ENCODE data around the gene ROBO4. TPM values are rescaled to one million over a fixed set of nuclear protein-coding genes. Genes with fewer than 3 reads are reported as not detected.

ROBO4 gene
- total RNA-seq, 1 donor from 2014 or later: 186 TPM

DNA sequence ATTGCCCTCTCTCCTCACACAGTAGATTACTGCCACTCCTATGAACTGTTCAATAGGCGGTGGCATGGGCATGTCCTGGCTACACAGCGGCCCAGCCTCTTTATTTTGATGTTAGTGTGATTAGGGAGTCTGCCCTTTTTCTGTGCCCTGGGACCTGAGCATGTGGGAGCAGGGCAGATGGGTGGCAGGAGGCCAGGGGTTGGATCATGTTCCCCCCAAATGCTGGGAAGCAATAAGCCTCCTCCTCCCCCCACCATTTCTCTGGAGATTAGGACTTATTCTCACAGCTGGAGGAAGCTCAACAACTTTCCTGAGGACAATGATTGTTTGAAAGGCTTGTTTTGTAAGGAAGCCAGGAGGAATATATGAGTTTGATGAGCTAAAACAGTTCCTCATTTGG lies 22.2 kb upstream of the ROBO4 start:
- DNase-seq (ENCODE audit: low read depth, low spot score): no peak

DNA sequence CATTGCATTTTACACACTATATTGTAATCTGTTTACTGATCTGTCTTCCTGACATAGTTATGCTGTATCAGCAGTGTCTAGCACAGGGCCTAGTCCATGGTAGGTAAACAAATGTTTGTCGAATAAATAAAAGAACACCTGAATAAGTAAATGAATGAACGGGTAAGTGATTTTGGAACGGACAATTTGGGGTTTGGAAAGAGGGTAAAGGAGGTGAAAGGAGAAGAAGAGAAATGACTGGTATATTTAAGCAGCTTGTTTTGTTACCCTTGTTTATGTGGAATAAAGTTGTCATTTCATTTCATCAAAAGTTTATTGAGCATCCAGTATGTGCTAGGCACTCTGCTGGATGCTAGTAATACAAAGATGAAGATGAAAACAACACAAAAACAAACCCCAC lies 21.3 kb upstream of the ROBO4 start, which contains the start of gene HEPN1:
TSS of gene HEPN1 (plus strand) at position 301 of the 400 bp plus-strand sequence.
- DNase-seq (ENCODE audit: low read depth, low spot score): no peak

DNA sequence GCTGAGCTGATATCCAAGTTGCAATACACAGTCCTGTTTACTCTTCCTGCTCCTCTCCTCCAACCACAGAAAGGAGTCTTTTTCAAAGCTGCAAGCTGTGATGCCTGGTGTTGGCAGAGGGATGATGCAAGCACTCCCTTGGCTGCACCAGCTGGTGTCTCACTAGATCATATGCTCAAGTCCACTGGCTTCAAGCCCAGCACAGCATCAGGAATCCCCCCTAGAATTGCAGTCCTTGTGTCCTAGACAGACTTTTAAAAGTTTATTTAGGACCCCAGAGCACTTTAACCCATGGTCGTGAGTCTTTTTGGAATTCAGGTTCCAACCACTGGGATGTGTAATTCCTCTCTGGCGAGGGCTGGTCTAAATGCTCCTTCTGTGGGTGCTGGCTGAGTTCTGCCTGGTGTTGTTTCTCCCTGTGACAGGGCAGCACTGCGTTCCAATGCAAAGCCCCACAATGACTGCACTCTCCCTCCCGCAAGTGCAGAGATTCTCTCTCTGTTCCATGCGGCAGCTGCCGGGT lies 19.5 kb upstream of the ROBO4 start:
- DNase-seq (ENCODE audit: low read depth, low spot score): no peak

DNA sequence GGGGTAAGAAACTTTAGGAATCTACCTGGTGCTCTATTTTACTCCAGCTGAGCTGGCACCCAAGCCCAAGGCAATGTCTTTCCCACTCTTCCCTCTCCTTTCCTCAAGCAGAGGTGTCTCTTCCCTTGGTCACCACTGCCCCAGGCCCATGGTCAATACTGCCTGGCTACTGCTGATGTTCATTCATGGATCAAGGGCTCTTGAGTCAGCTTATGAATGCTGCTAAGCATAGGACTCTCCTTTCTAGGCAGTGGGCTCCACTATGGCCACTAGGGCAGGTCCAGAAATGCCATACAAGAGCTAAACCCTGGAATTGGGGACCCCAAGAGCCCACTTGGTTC lies 18.7 kb upstream of the ROBO4 start:
- DNase-seq (ENCODE audit: low read depth, low spot score): no peak

DNA sequence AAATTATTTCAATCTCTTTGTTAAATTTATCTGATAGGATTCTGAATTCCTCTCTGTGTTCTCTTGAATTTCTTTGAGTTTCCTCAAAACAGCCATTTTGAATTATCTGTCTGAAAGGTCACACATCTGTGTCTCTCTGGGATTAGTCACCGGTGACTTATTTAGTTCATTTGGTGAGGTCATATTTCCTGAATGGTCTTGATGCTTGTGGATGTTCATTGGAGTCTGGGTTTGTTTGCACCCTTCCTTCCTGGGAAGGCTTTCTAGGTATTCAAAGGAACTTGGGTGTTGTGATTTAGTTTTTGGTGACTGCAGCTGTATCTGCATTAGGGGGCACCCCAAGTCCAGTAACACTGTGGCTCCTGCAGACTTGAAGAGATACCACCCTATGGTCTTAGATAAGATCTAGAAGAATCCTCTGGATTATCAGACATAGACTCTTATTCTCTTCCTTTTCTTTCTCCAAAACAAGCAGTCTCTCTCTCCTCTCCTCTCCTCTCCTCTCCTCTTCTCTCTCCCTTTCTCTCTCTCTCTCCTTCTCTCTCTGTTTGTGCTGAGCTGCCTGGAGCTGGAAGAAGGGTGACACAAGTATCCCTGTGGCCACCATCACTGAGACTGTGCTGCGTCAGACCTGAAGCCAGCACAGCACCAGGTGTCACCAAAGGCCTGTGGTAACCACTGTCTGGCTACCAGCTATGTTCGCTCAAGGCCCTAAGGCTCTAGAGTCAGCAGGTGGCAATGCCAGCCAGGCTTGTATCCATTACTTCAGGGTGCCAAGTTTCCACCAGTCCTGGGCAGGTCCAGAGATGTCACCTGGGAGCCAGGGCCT lies 18.1 kb upstream of the ROBO4 start:
- no peak for DNase-seq (ENCODE audit: low read depth, low spot score)

DNA sequence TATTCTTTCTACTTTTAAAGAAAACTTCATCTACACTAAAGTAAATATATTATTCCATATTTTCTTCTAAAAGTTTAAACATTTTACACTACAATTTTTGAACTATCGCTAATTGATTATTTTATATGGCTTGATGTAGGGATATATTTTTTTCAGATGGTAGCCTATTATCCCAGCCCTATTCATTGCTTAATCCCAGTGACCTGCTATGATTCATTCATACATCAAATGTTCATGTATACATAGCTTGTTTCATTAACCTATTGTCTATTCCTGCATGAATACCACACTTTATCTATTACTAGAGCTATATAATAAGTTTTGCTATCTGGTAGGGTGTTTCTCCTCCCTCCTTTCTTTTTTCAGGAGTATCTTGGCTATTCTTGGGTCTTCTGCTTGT lies 5.0 kb upstream of the ROBO4 start:
- DNase-seq (ENCODE audit: low read depth, low spot score): no peak

DNA sequence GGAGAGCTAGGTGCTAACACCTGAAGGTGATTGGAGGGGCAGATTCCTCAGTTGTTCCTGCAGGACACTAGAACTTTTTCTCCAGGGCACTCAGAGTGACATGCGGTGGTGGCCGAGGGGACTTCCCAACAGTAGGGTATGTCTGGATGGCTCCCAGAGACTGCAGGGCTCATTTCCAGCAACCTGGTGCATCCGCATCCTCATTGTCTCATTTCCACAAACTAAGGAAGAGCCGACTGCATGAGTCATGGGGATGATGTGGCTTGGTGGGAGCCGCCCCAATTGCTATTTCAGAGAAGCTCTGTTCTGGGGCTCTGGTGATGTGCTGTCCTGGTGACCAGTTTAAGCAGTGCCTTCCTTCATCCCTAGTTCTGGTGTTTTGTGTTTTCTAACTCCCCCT lies 2.8 kb upstream of the ROBO4 start:
- no peak for DNase-seq (ENCODE audit: low read depth, low spot score)

DNA sequence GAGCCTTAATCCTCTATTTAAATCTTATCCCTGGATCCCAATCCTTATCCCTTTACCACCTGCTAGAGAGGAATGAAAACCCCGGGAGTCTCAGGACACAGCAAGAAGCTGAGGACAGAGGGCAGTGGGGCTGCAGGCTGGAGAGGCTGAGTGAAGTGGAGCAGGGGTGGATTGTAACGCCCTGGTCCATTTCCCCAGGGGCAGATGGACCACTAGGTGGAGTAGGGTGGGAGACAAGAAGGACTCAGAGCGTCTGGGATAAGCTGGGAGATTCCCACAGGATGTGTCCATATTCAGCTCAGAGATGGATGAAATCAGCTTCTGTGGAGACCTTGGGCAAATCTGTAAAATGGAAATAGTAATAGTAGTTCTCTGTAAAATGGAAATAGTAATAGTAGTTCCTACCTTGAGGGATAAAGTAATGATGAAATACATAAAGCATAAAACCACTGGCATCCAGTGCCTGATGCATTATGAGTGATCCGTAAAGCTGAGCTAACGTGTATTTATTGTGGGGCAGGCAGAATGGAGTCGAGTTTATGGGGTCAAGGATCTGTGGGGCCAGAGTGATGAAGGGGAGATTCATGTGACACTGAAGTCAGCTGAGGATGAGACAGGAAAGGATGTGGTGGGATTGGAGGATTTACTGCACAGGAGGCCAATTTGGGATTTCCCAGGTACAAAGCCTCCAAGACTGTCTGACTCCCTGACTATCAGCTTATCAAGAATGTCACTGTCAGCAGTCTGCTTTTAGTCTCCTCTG lies 1.9 kb upstream of the ROBO4 start:
- DNase-seq (ENCODE audit: low read depth, low spot score): no peak

DNA sequence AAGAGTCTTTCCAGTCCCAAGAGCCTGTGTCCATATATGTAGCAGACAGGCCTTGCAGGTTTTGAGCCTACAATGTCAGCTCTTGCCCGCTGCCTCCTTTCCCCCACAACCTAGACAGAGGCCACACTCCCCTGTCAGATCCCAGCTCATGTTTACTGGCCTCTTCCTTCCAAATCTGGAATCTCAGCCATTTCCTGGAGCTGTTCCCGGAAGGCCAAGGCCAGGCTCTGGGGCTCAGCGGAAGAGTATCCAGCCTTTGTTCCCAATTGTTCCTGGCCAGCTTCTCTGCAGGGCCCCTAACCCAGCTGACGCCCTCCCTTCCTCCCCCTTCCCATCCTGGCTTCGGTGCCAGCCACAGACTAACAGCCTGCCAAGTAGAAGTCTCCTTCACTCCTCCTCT lies 1.0 kb upstream of the ROBO4 start:
- DNase-seq (ENCODE audit: low read depth, low spot score): peak; percentile 92

DNA sequence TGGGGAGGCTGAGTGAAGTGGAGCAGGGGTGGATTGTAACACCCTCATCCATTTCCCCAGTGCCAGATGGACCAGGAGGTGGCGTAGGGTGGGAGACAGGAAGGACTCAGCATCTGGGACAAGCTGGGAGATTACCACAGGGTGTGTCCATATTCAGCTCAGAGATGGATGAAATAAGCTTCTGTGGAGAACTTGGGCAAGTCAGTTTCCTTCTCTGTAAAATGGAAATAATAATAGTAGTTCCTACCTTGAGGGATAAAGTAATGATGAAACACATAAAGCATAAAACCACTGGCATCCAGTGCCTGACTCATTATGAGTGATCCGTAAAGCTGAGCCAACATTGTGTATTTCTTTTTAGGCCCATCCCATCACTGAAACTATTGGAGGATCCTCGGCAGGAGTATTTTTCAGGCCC lies 607 bp upstream of the ROBO4 start:
- no peak for DNase-seq (ENCODE audit: low read depth, low spot score)

DNA sequence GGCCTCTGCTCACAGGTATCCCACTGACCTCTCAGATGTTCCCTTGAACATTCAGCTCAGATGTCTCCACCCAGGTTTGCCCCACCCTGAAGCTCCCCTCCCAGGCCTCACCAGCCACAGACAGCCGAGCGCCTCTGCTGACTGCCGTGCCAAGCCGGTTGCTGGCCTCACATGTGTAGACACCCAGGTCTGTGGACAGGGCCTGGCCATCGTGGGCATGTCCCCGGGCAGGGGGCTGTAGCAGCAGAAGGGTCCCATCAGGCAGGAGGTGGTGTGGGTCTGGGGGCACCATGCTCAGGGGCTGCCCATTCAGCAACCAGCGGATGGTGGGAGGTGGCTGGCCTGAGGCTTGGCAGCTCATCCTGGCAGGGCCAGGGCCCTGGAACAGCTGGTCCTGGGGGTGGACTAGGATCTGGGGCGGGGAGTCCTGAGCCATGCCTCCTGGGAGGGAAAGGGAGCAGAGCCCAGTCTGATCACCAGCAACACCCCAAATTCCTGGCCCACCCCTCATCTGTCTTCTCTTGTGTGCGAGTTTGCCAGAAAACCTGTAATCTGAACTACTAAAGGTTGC lies 759 bp downstream of the ROBO4 start:
- DNase-seq (ENCODE audit: low read depth, low spot score): no peak

DNA sequence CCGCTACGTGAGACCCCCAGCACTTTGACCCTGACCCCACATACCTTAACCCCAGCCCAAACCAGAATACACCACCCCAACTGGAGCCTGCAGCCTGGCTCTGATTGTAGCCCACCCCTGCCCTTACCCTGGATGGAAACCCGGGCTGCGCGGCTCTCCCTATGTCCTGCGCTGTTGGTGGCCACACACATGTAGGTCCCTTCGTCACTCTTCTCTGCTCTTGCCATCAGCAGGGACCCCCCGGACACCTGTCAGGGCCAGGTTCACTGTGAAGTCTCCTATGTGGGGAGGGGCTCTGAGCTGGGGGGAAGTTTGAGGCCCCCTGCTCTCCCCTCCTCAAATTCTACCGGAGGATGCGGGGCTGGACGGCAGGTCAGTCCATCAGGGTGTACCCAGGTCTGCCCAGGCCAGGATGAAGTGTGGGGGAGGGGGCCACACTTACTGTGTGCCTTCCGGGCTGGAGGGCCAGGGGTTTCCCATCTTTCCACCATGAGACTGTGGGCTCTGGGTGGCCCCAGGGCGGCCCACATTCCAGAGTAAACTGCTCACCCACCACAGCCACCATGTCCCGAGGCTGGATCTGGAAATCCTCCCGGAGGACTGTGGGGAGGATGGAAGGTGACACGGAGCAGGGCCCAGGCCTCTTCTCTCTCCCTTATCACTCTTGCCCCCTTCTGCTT lies 1.5 kb downstream of the ROBO4 start:
- DNase-seq (ENCODE audit: low read depth, low spot score): no peak

DNA sequence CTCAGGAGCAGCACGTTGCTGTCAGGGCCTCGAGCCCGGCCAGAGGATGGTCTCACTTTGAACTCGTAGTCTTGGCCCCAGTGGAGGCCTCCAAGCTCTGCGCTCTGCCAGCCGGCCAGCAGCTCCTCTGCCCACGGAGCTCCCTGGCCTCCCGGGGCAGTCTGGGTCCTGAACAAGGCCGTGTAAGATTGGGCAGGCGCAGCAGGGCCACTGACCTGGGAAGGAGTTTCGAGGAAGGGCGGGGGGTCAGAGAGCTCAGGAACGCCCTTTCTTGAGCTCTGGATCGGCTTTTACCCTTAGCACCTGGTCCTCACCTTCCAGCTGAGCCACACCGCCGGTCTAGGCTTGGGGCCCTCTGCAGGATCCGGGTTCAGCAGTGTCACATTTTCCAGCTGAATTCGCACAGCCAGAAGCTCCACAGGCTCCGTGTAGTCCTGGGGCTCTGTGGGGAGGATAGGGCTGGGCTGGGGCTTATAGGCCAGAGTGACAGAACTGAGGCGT lies 2.1 kb downstream of the ROBO4 start:
- DNase-seq (ENCODE audit: low read depth, low spot score): no peak

DNA sequence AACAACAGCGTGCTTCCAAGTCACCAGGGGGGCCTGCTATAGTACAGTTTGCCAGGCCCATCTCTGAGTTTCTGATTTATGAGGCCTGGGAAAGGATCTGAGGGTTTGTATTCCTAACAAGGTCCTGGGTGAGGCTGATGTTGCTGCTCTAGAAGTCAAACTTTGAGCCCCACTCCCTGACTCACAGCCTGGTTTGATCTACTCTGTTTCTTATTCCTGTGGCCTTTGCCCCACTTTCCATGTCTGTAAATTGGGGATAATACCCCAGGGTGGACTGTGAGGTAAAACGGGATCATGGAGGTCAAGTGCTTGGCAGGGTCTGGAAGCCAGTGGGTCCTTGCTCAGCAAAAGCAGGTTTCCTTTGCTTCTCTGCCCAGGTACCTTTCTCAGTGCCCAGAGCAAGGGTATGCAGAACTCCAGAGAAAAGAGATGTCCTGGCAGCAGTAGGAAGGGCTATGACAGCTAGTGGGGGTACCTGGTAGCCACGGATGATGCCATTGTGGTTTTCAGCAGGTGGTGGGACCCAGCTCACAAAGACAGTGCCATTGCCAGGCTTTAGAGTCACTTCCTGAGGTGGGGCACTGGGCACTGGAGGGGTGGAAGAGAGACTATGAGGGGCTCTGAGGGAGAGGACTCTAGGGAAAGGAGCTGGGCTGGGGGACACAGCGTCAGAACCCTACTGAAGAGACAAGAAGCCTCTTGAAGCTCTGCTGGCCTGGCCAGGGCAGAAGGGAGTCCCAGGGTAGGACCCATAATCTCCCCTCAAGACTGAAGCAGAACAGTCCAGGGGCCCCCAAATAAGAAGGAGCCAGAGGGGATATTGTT lies 2.8 kb downstream of the ROBO4 start:
- no peak for DNase-seq (ENCODE audit: low read depth, low spot score)

DNA sequence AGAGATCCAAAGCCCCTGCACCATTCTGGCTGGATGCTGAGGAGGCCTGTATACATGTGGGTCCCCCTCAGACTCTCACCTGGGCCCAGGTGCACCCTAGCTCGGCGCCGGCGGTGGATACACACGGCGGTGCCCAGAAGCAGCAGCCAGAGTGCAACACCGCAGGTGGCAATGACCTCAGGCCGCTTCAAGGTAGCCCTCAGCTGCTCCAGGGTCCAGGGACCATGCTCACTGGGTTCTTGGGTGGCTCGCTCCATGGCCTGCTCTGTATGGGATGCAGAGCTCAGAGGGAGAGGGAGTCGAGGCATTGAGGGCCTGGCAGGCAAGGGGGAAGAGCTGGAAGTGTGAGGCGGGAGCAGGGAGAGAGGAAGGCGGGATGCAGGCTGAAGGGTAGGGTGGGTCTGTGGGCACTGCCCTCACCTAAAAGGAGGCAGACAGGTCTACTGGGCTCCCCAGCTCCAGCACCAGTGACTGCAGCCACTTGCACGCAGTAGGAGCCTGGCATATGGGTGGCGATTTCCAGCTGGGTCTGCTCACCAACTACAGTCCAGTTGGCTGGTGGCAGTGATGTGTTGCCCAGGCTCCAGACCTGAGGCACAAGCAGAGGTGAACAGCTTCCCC lies 3.8 kb downstream of the ROBO4 start:
- no peak for DNase-seq (ENCODE audit: low read depth, low spot score)

DNA sequence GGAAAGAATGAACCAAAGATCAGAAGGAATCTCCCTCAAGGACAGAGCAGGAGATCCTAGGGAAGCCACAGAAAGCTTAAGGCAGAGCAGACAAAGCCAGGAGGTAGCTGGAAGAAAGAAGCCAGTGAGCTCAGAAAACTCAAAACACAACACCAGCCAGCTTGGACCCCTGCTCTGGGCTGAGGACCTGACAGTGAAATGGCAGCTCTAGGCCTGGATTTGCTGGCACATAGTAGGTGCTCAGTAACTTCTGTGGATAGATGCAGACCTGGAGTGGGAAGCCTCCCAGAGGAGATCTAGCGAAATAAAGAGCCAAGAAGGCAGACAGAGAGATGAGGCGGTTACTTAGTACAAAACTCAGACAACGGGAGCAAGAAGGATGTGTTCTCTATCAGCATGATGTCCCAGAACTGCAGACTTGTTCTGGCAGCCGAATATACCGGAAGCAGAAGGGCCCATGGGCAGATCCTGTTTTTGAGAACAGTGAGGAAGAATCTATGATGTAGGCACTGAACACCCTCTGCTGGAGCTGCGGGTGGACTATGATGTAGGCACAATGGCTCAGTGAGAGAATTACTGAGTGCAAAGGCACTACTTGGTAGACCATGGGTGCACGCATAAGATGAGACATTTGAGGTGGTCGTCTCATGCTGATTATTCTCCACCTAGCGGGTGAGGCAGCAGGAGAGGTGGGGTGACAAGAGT lies 4.8 kb downstream of the ROBO4 start:
- DNase-seq (ENCODE audit: low read depth, low spot score): no peak

DNA sequence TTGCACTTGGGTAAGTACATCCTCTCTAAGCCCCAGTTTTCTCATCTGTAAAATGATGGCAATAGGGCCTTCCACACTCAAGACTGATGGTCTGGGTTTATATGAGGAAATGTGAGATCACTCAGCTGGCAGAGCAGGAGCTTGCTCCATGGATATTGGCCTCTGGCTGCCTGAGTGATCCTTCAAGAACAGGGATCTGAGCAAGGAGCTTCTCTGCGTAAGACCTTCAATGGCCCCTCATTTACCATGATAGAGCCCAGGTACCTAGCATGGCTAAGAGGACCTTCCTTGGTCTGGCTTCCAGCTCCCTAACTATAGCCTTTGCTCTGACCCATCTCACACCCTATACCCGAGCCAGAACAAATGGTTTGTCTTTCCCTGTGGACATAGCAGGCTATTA lies 5.5 kb downstream of the ROBO4 start:
- DNase-seq (ENCODE audit: low read depth, low spot score): no peak

DNA sequence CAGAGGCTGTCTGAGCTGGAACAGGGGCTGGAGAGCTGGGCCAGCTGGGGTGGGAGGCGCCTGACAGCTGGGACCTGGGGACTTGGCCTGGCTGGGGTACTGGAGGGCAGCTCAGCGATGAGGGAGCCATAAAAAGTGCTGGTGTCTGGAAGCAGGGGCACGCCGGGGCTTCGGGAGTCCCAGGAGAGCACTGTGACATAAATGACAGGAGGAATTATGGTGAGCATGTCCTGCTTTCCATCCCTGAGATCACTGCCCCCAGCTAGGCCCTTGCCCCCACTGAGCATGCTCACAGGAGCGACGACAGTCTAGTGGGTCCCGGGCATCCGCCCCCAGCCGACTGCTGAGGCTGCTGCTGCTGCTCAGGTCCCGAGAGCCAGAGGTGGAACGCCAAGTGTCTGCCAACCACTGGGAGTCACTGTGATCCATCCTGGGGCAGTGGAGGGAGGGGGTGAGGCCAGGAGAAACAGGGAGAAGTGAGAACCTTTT lies 6.2 kb downstream of the ROBO4 start:
- DNase-seq (ENCODE audit: low read depth, low spot score): no peak

DNA sequence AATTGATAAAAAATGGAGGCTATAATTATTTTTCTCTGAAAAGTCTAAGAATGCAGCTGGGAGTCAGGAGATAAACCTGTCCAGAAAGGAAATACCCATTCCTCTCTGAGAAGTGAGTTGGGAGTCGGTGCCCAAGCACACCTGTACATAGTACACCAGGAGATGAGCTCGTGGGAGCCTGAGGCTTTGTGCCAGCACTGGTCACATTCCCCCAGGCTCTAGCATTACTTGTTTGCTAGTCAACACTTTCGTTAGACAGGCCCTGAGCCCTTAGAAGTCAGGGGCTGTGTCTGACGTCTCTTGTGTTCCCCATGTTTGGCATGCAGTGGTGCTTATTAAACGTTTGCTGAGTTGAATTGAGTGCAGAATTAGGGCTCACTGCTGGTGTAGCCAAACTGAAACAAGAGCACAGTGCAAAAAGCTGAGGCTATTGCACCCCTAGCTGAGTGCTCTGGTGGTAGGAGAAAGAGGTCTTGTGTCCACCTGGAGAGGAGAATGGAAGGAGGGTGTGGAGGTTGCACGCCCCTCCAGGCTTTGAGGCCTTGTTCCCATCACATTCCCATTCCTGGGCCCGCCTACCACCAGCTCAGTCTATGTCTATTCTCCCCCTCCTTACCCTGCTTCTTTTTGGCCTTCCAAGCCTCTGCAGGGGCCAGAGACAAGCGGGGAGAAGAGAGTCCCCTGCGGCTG lies 6.8 kb downstream of the ROBO4 start:
- no peak for DNase-seq (ENCODE audit: low read depth, low spot score)

All from pulmonary artery endothelial cell (primary cell).